ENCODE data around the gene APOBEC3A.
A peak's percentile ranks its signal among the peaks of the same experiment; 100 is the strongest.
"Not testable (repeated sequence)": the region's sequence is repeated elsewhere in the genome, so short reads cannot be mapped to it uniquely, and the experiment has no call there.

Gene APOBEC3A

GRCh38 chr22:38981005-38981991 lies 23.9 kb downstream of the APOBEC3A start:
- no peak for DNase-seq (ENCODE audit: low read depth in 2 of 2)

DNA sequence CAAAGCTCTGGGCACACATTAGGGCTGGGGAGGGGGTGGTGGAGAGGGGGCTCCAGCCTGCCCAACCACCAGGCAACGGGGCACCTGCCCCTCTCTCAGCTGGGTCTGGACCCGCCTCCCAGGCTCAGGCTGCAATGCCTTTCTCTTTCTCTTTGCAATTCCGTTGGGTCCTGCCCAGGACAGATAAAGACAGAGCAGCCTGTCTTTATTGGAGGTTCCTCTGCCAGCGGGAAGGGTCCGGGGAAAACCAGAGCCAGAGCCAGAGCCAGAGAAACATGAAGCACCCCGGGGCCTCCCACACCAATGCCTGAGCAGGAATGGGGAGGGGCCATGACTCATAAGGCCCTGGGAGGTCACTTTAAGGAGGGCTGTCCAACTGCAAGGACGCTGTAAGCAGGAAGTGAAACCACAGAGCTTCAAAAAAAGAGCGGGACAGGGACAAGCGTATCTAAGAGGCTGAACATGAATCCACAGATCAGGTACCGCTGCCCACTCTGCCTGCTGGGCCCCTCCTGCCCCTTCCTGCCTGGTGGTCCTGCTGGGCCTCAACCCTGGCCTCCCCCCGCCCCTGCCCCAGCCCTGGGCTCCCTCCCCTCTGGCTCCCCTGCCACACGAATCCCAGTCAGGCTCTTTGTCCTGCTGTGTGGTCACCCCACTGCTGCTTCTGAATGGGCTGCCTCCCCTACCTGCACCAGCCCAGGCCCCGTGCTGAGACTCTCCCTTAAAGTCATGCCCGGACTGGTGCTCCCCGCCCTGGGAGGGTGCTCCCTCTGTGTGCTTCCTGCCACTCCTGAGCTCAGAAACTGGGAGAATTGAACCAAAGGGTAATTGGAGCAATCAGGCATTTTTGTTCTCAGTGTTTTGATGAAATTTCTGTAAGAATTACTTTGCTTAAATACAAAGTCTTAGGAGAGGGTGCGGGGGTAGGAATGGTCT lies 24.9 kb downstream of the APOBEC3A start, which contains the start of gene APOBEC3B:
TSS of gene APOBEC3B (plus strand) at position 356 of the 936 bp plus-strand sequence. CDS start at position 463, 107 bp downstream.
- peak; percentile 78 for DNase-seq (ENCODE audit: low read depth in 2 of 2)

DNA sequence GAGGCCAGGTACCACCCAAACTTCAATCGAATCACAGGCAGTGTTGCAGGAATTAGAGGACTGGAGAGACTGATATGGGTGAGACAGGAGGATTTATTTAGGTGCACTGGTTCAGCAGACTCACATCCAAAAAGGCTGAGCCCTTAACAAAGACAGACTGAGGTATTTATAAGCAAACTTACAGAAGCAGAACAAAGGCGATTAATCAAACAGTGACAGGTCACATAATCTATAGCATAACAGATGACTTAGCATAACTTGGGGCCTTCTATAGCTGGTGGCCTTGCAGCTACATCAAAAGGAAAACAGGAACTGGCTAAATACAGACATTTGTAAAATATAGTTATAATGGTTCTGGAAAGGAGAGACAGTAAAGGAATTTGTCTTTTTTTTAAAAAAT lies 26.8 kb downstream of the APOBEC3A start:
- no peak for DNase-seq (ENCODE audit: low read depth in 2 of 2)

- not testable (repeated sequence) for DNase-seq (ENCODE audit: low read depth in 2 of 2)
These were observed 27.7 kb downstream of the APOBEC3A start for GRCh38 chr22:38984784-38985757.

DNA sequence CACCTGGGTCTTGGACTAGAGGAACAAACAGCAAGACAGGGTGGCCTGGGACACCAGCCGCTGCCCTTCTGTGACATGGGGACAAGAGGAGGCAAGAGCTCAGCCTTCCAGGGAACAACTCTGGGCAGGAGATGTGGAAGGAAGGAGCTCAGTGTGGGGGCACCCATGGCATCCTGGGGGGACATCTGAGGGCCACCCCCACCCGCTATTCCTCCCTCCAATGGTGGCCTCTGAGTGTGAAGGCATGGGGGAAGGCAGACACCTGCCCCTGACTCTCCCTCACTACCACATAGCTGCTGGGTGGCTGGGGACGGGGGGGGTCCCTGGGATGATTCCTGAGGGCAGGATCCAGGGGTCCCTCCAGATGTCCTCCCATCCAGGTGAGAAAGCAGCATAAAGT lies 29.2 kb downstream of the APOBEC3A start:
- no peak for DNase-seq (ENCODE audit: low read depth in 2 of 2)

GRCh38 chr22:38987171-38987895 lies 29.9 kb downstream of the APOBEC3A start:
- DNase-seq (ENCODE audit: low read depth in 2 of 2): no peak

GRCh38 chr22:38989466-38989865 lies 32.1 kb downstream of the APOBEC3A start:
- no peak for DNase-seq (ENCODE audit: low read depth in 2 of 2)

GRCh38 chr22:38992871-38993371 lies 35.5 kb downstream of the APOBEC3A start:
- not testable (repeated sequence) for DNase-seq (ENCODE audit: low read depth in 2 of 2)

GRCh38 chr22:38996105-38996504 lies 38.7 kb downstream of the APOBEC3A start:
- no peak for DNase-seq (ENCODE audit: low read depth in 2 of 2)

GRCh38 chr22:38997518-38997917 lies 40.1 kb downstream of the APOBEC3A start:
- DNase-seq (ENCODE audit: low read depth in 2 of 2): no peak

GRCh38 chr22:39003165-39003638 lies 45.8 kb downstream of the APOBEC3A start:
- peak; percentile 66 to 67 for DNase-seq (ENCODE audit: low read depth in 2 of 2)

- DNase-seq (ENCODE audit: low read depth in 2 of 2): no peak
These were observed 49.8 kb downstream of the APOBEC3A start for GRCh38 chr22:39007177-39007576.

DNA sequence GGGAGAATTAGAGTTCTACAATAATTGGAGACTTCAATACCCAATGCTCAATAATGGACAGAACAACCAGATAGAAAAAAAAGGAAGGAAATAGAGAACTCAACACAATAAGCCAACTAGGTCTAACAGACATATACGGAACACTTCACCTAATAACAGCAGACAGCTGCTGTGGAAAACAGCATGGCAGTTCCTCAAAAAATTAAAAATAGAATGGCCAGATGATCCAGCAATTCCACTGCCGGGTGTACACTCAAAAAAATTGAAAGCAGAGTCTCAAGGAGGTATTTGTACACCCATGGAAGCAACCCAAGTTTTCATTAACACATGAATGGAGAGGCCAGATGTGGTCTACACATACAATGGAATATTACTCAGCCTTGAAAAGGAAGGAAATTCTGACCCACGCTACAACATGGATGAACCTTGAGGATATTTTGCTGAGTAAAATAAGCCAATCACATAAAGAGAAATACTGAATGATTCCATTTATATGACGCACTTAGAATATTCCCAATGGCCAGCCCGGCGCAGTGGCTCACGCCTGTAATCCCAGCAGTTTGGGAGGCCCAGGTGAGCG lies 51.0 kb downstream of the APOBEC3A start:
- not testable (repeated sequence) for DNase-seq (ENCODE audit: low read depth in 2 of 2)

GRCh38 chr22:39010946-39011345 lies 53.5 kb downstream of the APOBEC3A start:
- no peak for DNase-seq (ENCODE audit: low read depth in 2 of 2)
